ENCODE data around the gene IFT122.

GRCh38 chr3:129399145-129399894 lies 40.7 kb upstream of the IFT122 start:
- TF ChIP-seq PHF8 (IDR thresholded peaks at IDR 0.05; ENCODE audit: borderline replicate concordance, low read depth) (no peak), BHLHE40 (IDR thresholded peaks at IDR 0.05; ENCODE audit: low read depth, low read length) (no peak), CTCF (IDR thresholded peaks at IDR 0.05) (peak; percentile 67)
